Trophoblast cell (in vitro differentiated cells and primary cell): ENCODE data around the gene SLC9C1.

Source experiments
- DNase-seq, 2 donors: peaks; one replicate each; pipeline ENCODE4 v3.0.0-alpha.2; 2016
- H2AFZ ChIP-seq: 2 replicates; pipeline ENCODE4 v1.6.1; 2013; ENCODE audit warnings: low read length, moderate library complexity, mild to moderate bottlenecking; ENCODE audit not compliant: insufficient read depth, poor library complexity
- H2AK5ac ChIP-seq: 2 replicates; pipeline ENCODE4 v1.6.1; 2013; ENCODE audit warnings: mild to moderate bottlenecking, low read length
- H2BK120ac ChIP-seq: 2 replicates; pipeline ENCODE4 v1.6.1; 2013; ENCODE audit warnings: low read length, mild to moderate bottlenecking, moderate library complexity; ENCODE audit not compliant: insufficient read depth, poor library complexity
- H2BK12ac ChIP-seq: 2 replicates; pipeline ENCODE4 v1.6.1; 2013; ENCODE audit warnings: mild to moderate bottlenecking, low read length, moderate library complexity
- H2BK5ac ChIP-seq: 2 replicates; pipeline ENCODE4 v1.6.1; 2013; ENCODE audit warnings: low read length, low read depth, moderate library complexity, mild to moderate bottlenecking; ENCODE audit not compliant: poor library complexity
- H3K14ac ChIP-seq: 2 replicates; pipeline ENCODE4 v1.6.1; 2013; ENCODE audit warnings: mild to moderate bottlenecking, low read length
- H3K18ac ChIP-seq: 2 replicates; pipeline ENCODE4 v1.6.1; 2013; ENCODE audit warnings: mild to moderate bottlenecking, low read length
- H3K23ac ChIP-seq: 2 replicates; pipeline ENCODE4 v1.6.1; 2013; ENCODE audit warnings: low read length
- H3K27ac ChIP-seq: 2 replicates; pipeline ENCODE4 v1.5.1; 2013; ENCODE audit warnings: low read depth, mild to moderate bottlenecking, inconsistent platforms, low read length, moderate library complexity
- H3K27me3 ChIP-seq: 2 replicates; pipeline ENCODE4 v1.6.1; 2013; ENCODE audit warnings: inconsistent platforms, mild to moderate bottlenecking, low read length, moderate library complexity; ENCODE audit not compliant: insufficient read depth
- H3K36me3 ChIP-seq, 2 experiments: 1 replicate in 1 of 2; 2 replicates in 1 of 2; pipeline ENCODE4 v1.6.1; 2013; ENCODE audit warnings: low read length in 2 of 2, mild to moderate bottlenecking in 2 of 2, moderate library complexity in 1 of 2; ENCODE audit not compliant: insufficient read depth in 2 of 2, control insufficient read depth in 1 of 2
- H3K4ac ChIP-seq: 2 replicates; pipeline ENCODE4 v1.6.1; 2013; ENCODE audit warnings: low read depth, mild to moderate bottlenecking, low read length, moderate library complexity
- H3K4me1 ChIP-seq, 2 experiments: 1 replicate in 1 of 2; 2 replicates in 1 of 2; pipeline ENCODE4 v1.6.1; 2013; ENCODE audit warnings: low read length in 2 of 2, mild to moderate bottlenecking in 2 of 2, moderate library complexity in 1 of 2; ENCODE audit not compliant: insufficient read depth in 2 of 2, control insufficient read depth in 1 of 2
- H3K4me2 ChIP-seq: 2 replicates; pipeline ENCODE4 v1.6.1; 2013; ENCODE audit warnings: inconsistent platforms, mild to moderate bottlenecking, low read length, moderate library complexity
- H3K4me3 ChIP-seq: 2 replicates; pipeline ENCODE4 v1.5.1; 2013; ENCODE audit warnings: mild to moderate bottlenecking, low read depth, low read length, inconsistent platforms
- H3K79me1 ChIP-seq: one replicate; pipeline ENCODE4 v1.6.1; 2013; ENCODE audit warnings: low read length
- H3K79me2 ChIP-seq: 2 replicates; pipeline ENCODE4 v1.6.1; 2013; ENCODE audit warnings: low read length, mild to moderate bottlenecking; ENCODE audit not compliant: control insufficient read depth, insufficient read depth, poor library complexity
- H3K9ac ChIP-seq: 2 replicates; pipeline ENCODE4 v1.6.1; 2013; ENCODE audit warnings: mild to moderate bottlenecking, low read length
- H3K9me3 ChIP-seq: 2 replicates; pipeline ENCODE4 v1.6.1; 2013; ENCODE audit warnings: low read depth, mild to moderate bottlenecking, control low read depth, inconsistent platforms, low read length; ENCODE audit not compliant: insufficient read depth
- H4K12ac ChIP-seq: 2 replicates; pipeline ENCODE4 v1.6.1; 2013; ENCODE audit warnings: low read depth, mild to moderate bottlenecking, low read length, moderate library complexity
- H4K8ac ChIP-seq: 2 replicates; pipeline ENCODE4 v1.6.1; 2013; ENCODE audit warnings: low read depth, mild to moderate bottlenecking, low read length, moderate library complexity
- H4K91ac ChIP-seq: one replicate; pipeline ENCODE4 v1.6.1; 2013; ENCODE audit warnings: low read depth, mild to moderate bottlenecking, low read length, moderate library complexity
- WGBS: extraction: QIAGEN DNeasy Blood & Tissue Kit; methylation state at CpG from one replicate; pipeline ENCODE4 v1.1.7; 2013; ENCODE audit warnings: missing lambda C conversion rate; ENCODE audit not compliant: insufficient read length, insufficient coverage; ENCODE audit errors: extremely low coverage; 5-methylcytosine and 5-hydroxymethylcytosine counted together

The SLC9C1 gene

DNA sequence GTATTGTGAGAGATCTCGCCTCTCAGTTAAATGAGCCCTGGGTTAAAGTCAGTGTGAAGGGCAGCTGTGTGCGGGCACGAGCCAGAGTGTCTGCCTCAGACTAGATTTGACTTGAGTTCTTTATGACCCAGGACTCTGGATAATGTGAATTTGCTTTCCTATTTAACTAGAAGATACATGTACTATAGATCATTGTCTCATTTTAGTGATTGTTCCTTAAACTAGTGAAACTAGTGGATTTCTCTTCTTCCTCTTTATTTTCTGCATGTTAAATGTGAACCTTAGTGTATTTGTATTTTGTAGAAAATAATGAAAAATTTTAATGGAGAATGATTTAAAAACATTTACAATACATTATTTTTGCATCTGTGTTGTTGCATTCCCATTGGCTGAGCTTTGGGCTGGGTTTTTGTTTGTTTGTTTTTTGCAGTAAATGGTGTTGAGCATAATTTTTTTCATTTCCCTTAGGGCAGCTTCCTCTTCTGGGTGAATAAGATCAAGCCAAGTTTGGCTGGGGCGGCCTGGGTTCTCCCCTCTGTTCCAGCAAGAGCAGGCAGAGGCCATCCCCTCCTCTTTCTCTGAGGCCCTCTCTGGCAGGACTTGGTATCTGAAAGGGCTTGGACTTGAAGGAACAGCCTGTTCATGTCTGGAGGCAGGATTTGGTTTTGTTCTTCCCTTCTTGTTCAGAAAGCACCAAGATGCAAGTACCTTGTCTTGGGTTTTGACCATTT lies 176.0 kb downstream of the SLC9C1 start:
- no peak overlapping the region for H4K8ac ChIP-seq
- no peak overlapping the region for H2BK120ac ChIP-seq
- H3K27me3 ChIP-seq = no peaks in the 10 kb centered on the region
- H3K36me3 ChIP-seq = peaks cover 7 to 12% of the 10 kb centered on the region in 2 experiments
- H3K9me3 ChIP-seq = no peaks in the 10 kb centered on the region
- no peak overlapping the region for H3K4me2 ChIP-seq
- no peak overlapping the region for H2AK5ac ChIP-seq
- H3K14ac ChIP-seq = no peak overlapping the region
- H4K91ac ChIP-seq = no peak overlapping the region
- no peak overlapping the region for H3K4me3 ChIP-seq
- no peak overlapping the region for H3K18ac ChIP-seq
- no peak for DNase-seq
- no peak overlapping the region for H3K9ac ChIP-seq
- no peak overlapping the region for H2AFZ ChIP-seq
- no peaks in the 10 kb centered on the region for H3K79me2 ChIP-seq
- no peak overlapping the region for H4K12ac ChIP-seq
- no peak overlapping the region for H3K4ac ChIP-seq
- H3K4me1 ChIP-seq = no peaks in the 10 kb centered on the region
- no peak overlapping the region for H2BK5ac ChIP-seq
- WGBS = no CpG with 5 or more reads among the region's 4 CpGs
- H3K79me1 ChIP-seq = no peaks in the 10 kb centered on the region
- no peak overlapping the region for H2BK12ac ChIP-seq
- no peak overlapping the region for H3K23ac ChIP-seq
- H3K27ac ChIP-seq = no peak overlapping the region

DNA sequence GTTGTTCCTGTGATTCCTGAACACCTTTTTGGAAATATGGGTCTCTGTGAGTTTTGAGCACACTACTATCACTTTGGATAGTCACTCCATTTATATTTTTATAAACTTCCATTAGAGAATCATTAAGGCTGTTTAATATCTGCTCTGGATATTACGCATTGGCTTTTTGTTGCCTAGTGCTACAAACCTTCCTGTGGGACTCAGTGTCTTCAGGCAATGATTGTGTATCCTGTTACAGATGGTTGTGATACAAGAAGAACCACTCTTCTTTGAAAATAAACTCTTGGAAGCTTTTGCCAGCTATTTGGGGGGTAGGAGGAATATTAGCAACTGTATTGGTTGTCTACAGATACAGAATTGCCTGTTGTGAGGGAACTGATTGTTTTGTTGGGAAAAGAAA lies 176.6 kb downstream of the SLC9C1 start:
- no peak overlapping the region for H4K91ac ChIP-seq
- no peak overlapping the region for H2BK120ac ChIP-seq
- no peak overlapping the region for H2BK12ac ChIP-seq
- no peak overlapping the region for H2BK5ac ChIP-seq
- no peaks in the 10 kb centered on the region for H3K4me1 ChIP-seq
- H4K8ac ChIP-seq = no peak overlapping the region
- H3K4ac ChIP-seq = no peak overlapping the region
- H3K79me2 ChIP-seq = no peaks in the 10 kb centered on the region
- no peaks in the 10 kb centered on the region for H3K27me3 ChIP-seq
- H4K12ac ChIP-seq = no peak overlapping the region
- H3K9ac ChIP-seq = no peak overlapping the region
- no peak overlapping the region for H3K4me2 ChIP-seq
- H3K4me3 ChIP-seq = no peak overlapping the region
- H3K23ac ChIP-seq = no peak overlapping the region
- no peaks in the 10 kb centered on the region for H3K79me1 ChIP-seq
- H2AK5ac ChIP-seq = no peak overlapping the region
- H3K18ac ChIP-seq = no peak overlapping the region
- no peak for DNase-seq
- no peak overlapping the region for H3K14ac ChIP-seq
- no peak overlapping the region for H2AFZ ChIP-seq
- peaks cover 7 to 15% of the 10 kb centered on the region in 2 experiments for H3K36me3 ChIP-seq
- H3K9me3 ChIP-seq = no peaks in the 10 kb centered on the region
- no peak overlapping the region for H3K27ac ChIP-seq
- WGBS = no CpG with 5 or more reads among the region's 1 CpG

DNA sequence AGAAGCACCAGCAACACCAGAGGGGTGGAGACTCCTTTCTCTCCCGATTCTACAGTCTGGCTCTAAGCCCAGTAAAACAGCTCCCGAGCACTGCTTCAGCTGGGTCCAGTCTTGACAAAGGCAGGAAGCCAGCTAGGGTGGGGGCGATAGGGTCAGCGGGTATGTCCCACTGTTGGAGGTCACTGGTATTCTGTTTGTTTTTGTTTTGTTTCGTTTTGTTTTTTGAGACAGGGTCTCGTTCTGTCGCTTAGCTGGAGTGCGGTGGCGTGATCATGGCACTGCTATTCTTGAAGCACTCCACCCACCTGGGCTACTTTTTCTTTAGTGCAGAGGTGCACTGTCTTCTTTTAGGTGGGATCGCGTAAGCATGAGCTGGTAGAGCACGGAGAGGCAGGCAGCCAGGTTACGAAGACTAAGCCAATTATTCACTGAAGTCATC lies 177.2 kb downstream of the SLC9C1 start:
- Histone ChIP-seq H2AFZ (no peak overlapping the region), H3K4me1 (no peaks in the 10 kb centered on the region), H2BK120ac (no peak overlapping the region), H3K79me1 (no peaks in the 10 kb centered on the region), H3K27me3 (no peaks in the 10 kb centered on the region), H2AK5ac (no peak overlapping the region), H3K4ac (no peak overlapping the region), H3K4me2 (no peak overlapping the region), H4K8ac (no peak overlapping the region), H4K91ac (no peak overlapping the region), H3K23ac (no peak overlapping the region), H3K27ac (no peak overlapping the region), H2BK5ac (no peak overlapping the region), H2BK12ac (no peak overlapping the region), H3K9ac (no peak overlapping the region), H3K4me3 (no peak overlapping the region), H3K18ac (no peak overlapping the region), H3K9me3 (no peaks in the 10 kb centered on the region), H3K79me2 (no peaks in the 10 kb centered on the region), H3K36me3 (peaks cover 7 to 16% of the 10 kb centered on the region in 2 experiments), H3K14ac (no peak overlapping the region), H4K12ac (no peak overlapping the region)
- no CpG with 5 or more reads among the region's 13 CpGs for WGBS
- no peak for DNase-seq

DNA sequence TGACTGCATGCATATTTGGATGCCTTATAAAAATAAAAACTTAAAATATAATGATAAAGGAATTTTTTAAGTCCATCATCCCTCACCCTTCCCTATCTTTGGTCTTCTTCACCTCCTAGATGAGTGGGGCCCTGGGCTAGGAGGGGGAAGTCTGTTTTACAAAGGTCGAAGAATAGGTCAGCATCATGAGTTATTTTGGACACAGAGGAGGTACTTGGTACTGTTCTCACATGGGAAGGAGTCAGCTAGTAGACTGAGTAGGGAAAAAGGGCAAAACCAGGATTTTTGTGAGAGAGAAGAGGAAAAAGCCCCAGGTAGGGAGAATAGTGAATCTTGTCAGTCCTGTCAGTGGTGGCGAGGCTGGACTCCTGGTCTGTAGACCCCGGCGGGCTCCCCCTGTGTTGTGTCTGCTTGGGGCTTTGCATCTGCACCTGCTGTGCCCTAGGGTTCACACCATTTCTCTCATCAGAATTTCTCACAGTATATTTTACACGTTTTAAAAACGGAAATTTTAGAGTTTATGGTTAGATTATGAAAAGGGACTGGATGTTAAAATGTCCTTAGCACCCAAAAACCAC lies 178.1 kb downstream of the SLC9C1 start:
- no CpG with 5 or more reads among the region's 6 CpGs for WGBS

More for the DNA sequence above, 178.1 kb downstream of the SLC9C1 start:
- Histone ChIP-seq H3K14ac (no peak overlapping the region), H3K23ac (no peak overlapping the region), H2BK5ac (no peak overlapping the region), H3K79me1 (no peaks in the 10 kb centered on the region), H3K27me3 (no peaks in the 10 kb centered on the region), H3K9ac (no peak overlapping the region), H3K27ac (no peak overlapping the region), H3K4ac (no peak overlapping the region), H3K4me2 (no peak overlapping the region), H2BK120ac (no peak overlapping the region), H3K4me3 (no peak overlapping the region), H2BK12ac (no peak overlapping the region), H2AK5ac (no peak overlapping the region), H3K4me1 (no peaks in the 10 kb centered on the region), H2AFZ (no peak overlapping the region), H4K8ac (no peak overlapping the region), H3K79me2 (no peaks in the 10 kb centered on the region), H4K12ac (no peak overlapping the region), H3K36me3 (peaks cover 7 to 14% of the 10 kb centered on the region in 2 experiments), H4K91ac (no peak overlapping the region), H3K9me3 (no peaks in the 10 kb centered on the region), H3K18ac (no peak overlapping the region)
- DNase-seq = no peak
